Measurements from ENCODE around the gene SCAMP4. TPM values are rescaled to one million over a fixed set of nuclear protein-coding genes. Genes with fewer than 3 reads are reported as not detected.

SCAMP4 gene
- total and polyA plus RNA-seq, 2 donors (not counting 1 experiment from before 2014, with no cell fraction given): 16.9 to 29.7 TPM

- Histone ChIP-seq H3K9me3 (ENCODE audit: control insufficient read depth, insufficient read depth, low read depth, low read length) (no peaks in the 10 kb centered on the region), H3K9ac (ENCODE audit: insufficient read depth, low read length) (peak within 1 kb of the TSS; percentile 82), H3K79me2 (ENCODE audit: control insufficient read depth, insufficient read depth, low read length) (peaks cover 45% of the 10 kb centered on the region), H3K27ac (ENCODE audit: insufficient read depth, low read length) (peak within 1 kb of the TSS; percentile 91), H3K27me3 (ENCODE audit: control insufficient read depth, insufficient read depth, low read length) (no peaks in the 10 kb centered on the region), H3K4me3 (replicated peaks in 1 of 4; ENCODE audit: control extremely low read depth in 1 of 4, insufficient read depth in 1 of 4, low read depth in 3 of 4, low read length in 4 of 4) (peak within 1 kb of the TSS; percentile 67 to 92 (median 84)), H3K36me3 (ENCODE audit: control insufficient read depth, insufficient read depth, low read length) (no peaks in the 10 kb centered on the region), H4K20me1 (ENCODE audit: control insufficient read depth, extremely low read depth, insufficient read depth, low read length) (no peaks in the 10 kb centered on the region), H3K4me2 (ENCODE audit: extremely low read depth, insufficient read depth, low read length) (peak within 1 kb of the TSS; percentile 84), H2AFZ (ENCODE audit: low read length) (peak within 1 kb of the TSS; percentile 35), H3K4me1 (ENCODE audit: control insufficient read depth, extremely low read depth, insufficient read depth, low read length) (peaks cover 21% of the 10 kb centered on the region)
- no peak for TF ChIP-seq EZH2 (IDR thresholded peaks at IDR 0.05; ENCODE audit: low read length, missing control alignments)
- TF ChIP-seq CTCF (conservative IDR thresholded peaks at IDR 0.05 in 1 of 2, IDR thresholded peaks at IDR 0.05 in 1 of 2; ENCODE audit: low read depth in 1 of 2, low read length in 2 of 2): no peak
- no peak for DNase-seq (ENCODE audit: low read depth in 2 of 2)
Observed at GRCh38 chr19:1863328-1863637, 41.9 kb upstream of the SCAMP4 start, which contains the start of gene KLF16. Gene KLF16, minus strand, starts transcription at chr19:1863579. Its CDS starts 82 bp downstream, at chr19:1863497.

GRCh38 chr19:1863638-1864479, 41.3 kb upstream of the SCAMP4 start:
- H2AFZ ChIP-seq (ENCODE audit: low read length): peak overlapping the region; percentile 35
- peak overlapping the region; percentile 59 to 73 (median 66) for H3K4me3 ChIP-seq (replicated peaks in 1 of 4; ENCODE audit: control extremely low read depth in 1 of 4, insufficient read depth in 1 of 4, low read depth in 3 of 4, low read length in 4 of 4)
- peak overlapping the region; percentile 81 for H3K9ac ChIP-seq (ENCODE audit: insufficient read depth, low read length)
- H3K27ac ChIP-seq (ENCODE audit: insufficient read depth, low read length): peak overlapping the region; percentile 91
- peak; percentile 88 to 92 for DNase-seq (ENCODE audit: low read depth in 2 of 2)
- TF ChIP-seq EZH2 (IDR thresholded peaks at IDR 0.05; ENCODE audit: low read length, missing control alignments) (no peak), CTCF (conservative IDR thresholded peaks at IDR 0.05 in 1 of 2, IDR thresholded peaks at IDR 0.05 in 1 of 2; ENCODE audit: low read depth in 1 of 2, low read length in 2 of 2) (no peak)
- no peaks in the 10 kb centered on the region for H3K27me3 ChIP-seq (ENCODE audit: control insufficient read depth, insufficient read depth, low read length)
- H3K36me3 ChIP-seq (ENCODE audit: control insufficient read depth, insufficient read depth, low read length): no peaks in the 10 kb centered on the region
- H4K20me1 ChIP-seq (ENCODE audit: control insufficient read depth, extremely low read depth, insufficient read depth, low read length): no peaks in the 10 kb centered on the region
- H3K4me1 ChIP-seq (ENCODE audit: control insufficient read depth, extremely low read depth, insufficient read depth, low read length): peaks cover 21% of the 10 kb centered on the region
- peak overlapping the region; percentile 82 for H3K4me2 ChIP-seq (ENCODE audit: extremely low read depth, insufficient read depth, low read length)
- H3K9me3 ChIP-seq (ENCODE audit: control insufficient read depth, insufficient read depth, low read depth, low read length): no peaks in the 10 kb centered on the region
- peaks cover 39% of the 10 kb centered on the region for H3K79me2 ChIP-seq (ENCODE audit: control insufficient read depth, insufficient read depth, low read length)

GRCh38 chr19:1864480-1865171, 40.6 kb upstream of the SCAMP4 start:
- peak overlapping the region; percentile 81 for H3K9ac ChIP-seq (ENCODE audit: insufficient read depth, low read length)
- no peaks in the 10 kb centered on the region for H3K27me3 ChIP-seq (ENCODE audit: control insufficient read depth, insufficient read depth, low read length)
- H3K9me3 ChIP-seq (ENCODE audit: control insufficient read depth, insufficient read depth, low read depth, low read length): no peaks in the 10 kb centered on the region
- H3K4me3 ChIP-seq (replicated peaks in 1 of 4; ENCODE audit: control extremely low read depth in 1 of 4, insufficient read depth in 1 of 4, low read depth in 3 of 4, low read length in 4 of 4): peak overlapping the region; percentile 59 to 73 (median 66)
- peaks cover 20% of the 10 kb centered on the region for H3K4me1 ChIP-seq (ENCODE audit: control insufficient read depth, extremely low read depth, insufficient read depth, low read length)
- peaks cover 32% of the 10 kb centered on the region for H3K79me2 ChIP-seq (ENCODE audit: control insufficient read depth, insufficient read depth, low read length)
- H3K4me2 ChIP-seq (ENCODE audit: extremely low read depth, insufficient read depth, low read length): peak overlapping the region; percentile 84
- no peak overlapping the region for H2AFZ ChIP-seq (ENCODE audit: low read length)
- DNase-seq (ENCODE audit: low read depth in 2 of 2): peak; percentile 36 to 48
- H4K20me1 ChIP-seq (ENCODE audit: control insufficient read depth, extremely low read depth, insufficient read depth, low read length): no peaks in the 10 kb centered on the region
- peak overlapping the region; percentile 91 for H3K27ac ChIP-seq (ENCODE audit: insufficient read depth, low read length)
- H3K36me3 ChIP-seq (ENCODE audit: control insufficient read depth, insufficient read depth, low read length): no peaks in the 10 kb centered on the region
- TF ChIP-seq EZH2 (IDR thresholded peaks at IDR 0.05; ENCODE audit: low read length, missing control alignments) (no peak), CTCF (conservative IDR thresholded peaks at IDR 0.05 in 1 of 2, IDR thresholded peaks at IDR 0.05 in 1 of 2; ENCODE audit: low read depth in 1 of 2, low read length in 2 of 2) (peak; percentile 50)

Data from fibroblast of lung (primary cell).